Measurements from ENCODE around the gene MGAT5. TPM values are rescaled to one million over a fixed set of nuclear protein-coding genes. Genes with fewer than 3 reads are reported as not detected.
A peak's percentile ranks its signal among the peaks of the same experiment; 100 is the strongest.

MGAT5 gene
- total RNA-seq, 1 experiment from 2014 or later = 23.2 TPM

DNA sequence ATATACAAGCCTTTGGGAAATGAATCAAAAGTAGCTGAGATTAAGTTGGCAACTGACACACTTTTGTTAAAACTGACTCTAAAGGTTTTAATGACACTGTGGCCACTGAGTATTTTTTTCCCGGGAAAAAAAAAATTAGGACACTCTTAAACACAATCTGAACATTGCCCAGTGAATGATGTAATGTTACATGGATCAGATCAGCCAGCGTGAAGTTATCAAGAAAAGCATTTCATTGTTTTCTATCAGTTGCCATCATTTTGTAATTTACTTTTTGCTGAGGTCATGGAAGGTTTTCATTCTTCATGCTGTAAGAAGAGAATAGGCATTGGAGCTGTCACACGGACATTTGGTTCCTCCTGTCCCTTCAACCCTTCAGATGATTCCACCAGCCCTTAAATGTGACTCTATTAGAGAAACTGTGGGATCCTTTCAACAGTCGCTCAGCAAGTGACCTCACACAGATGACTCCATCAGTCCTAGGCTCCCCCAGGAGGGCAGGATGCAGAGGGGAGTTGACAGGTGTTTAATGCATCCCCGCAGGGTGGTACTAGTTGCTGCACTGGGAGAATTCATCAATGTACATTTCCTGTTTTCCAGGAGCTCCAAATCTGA is 164.2 kb downstream of the MGAT5 start:
- DNase-seq (ENCODE audit: low read depth) = no peak

DNA sequence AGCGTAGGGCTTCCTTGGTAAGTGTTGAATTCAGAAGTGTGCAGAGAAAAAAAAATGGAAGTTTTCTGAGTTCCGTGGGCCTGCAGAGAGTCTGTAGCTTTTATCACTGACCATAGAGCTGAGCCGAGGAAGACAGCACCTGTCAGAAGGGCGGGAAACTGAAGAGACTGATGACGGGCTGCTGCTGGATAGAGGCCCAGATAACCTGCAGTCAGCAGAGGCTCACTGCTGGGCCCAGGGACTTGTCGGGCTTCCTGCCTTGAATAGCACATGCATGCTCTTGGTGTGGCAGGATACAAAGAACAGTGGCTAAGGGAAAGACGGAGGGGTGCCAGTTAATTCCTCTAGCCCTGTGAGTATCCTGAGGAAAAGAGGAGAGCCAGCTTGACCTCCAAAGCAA is 166.4 kb downstream of the MGAT5 start:
- no peak for DNase-seq (ENCODE audit: low read depth)

DNA sequence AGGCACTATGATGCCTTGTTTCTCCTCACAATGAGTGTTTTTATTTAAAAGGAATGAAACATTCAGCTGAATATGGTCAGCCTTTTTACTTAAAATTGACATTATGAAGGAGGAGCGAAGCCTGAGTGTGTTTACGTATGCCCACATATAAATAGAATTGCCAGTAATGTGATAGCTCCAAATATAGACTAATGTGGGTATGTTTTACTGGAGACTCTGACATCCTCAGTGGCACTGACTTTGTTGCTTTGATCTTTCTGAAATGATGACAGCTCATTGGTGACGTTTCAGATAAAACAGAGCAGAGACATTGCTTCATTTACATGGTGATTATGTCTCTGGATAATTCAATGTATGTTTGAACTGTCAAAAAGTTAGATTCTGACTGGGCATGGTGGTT is 167.0 kb downstream of the MGAT5 start:
- DNase-seq (ENCODE audit: low read depth) = no peak

DNA sequence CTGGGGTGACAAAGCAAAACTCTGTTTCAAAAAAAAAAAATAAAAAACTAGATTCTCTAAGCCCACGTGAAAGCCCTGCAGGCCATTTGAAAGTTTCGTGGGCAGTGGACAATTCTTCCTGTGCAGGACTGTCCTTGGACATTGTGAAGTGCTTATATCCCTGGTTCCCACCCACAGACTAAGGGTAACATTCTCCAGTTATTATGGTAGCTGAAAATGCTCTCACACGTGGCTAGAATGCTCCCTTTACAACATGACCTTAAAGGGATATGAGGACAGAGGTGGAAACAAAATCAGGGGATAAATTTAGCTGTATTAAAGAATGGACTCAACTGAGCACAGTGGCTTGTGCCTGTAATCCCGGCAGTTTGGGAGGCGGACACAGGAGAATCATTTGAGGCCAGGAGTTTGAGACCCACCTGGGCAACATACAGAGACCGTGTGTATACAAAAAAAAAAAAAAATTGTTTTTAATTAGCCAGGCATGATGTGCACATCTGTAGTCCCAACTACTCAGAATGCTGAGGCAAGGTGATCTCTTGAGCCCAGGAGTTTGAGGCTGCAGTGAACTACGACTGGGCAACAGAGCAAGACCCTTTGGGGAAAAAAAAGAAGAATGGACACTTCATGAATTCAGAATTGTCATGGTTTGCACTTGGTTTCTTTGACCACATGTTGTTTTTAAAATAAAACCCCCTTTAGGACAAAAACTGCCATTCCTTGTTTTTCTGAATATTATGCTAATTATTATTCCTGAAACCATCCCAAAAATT is 167.9 kb downstream of the MGAT5 start:
- no peak for DNase-seq (ENCODE audit: low read depth)

DNA sequence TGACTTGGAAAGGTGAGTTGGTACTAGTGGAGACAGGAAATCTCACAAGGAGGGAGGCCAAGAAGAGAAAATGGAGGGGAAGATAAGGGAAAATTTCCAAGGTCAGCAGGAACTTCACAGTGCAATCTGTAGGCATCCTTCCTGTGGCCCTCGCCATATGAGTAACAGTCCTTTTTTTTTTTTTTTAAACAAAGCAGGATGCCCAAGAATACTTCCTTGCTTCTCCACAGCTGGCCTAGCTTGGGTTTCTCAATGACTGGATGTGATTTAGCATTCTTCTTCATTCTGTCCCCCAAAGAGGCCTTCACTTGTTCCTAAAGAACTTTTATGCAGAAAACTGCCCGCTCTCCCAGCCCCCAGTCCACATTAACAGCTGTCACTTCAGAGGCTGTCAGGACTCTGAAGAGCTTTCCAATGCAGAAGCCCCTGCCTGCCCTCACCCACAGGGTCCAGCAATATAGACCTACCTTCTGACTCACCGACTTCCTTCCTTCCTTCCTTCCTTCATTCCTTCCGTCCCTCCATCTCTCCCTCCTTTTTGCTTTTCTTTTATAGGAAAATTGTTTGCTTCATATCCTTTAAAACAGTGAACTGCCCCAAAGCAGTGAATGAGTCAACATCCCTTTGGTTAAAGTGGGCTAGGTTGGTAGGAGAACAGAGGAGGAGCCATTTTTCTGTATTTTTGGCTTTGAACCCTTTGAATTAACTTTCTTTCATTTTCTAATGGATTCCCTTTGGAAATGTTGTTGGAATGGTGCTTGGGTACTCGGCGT is 172.0 kb downstream of the MGAT5 start:
- no peak for DNase-seq (ENCODE audit: low read depth)

DNA sequence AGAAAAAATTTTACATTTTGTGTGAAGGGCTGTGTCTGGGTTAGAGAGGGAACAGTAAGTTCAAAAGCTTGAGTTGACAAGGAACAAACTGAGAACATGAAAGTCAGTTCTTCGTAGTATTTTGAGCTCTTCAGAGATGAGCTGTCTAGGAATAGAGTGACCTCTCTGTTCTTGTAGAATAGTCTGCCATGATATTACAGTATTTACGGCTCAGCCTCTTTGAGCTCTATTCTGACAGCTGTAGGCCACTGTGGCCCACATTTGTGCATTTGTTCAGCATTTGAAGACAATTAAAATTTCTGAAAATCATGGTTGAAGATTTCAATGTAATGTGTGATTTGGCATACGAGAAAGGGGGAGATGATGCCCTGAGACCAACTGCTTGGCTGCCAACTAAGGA is 172.8 kb downstream of the MGAT5 start:
- DNase-seq (ENCODE audit: low read depth) = no peak

DNA sequence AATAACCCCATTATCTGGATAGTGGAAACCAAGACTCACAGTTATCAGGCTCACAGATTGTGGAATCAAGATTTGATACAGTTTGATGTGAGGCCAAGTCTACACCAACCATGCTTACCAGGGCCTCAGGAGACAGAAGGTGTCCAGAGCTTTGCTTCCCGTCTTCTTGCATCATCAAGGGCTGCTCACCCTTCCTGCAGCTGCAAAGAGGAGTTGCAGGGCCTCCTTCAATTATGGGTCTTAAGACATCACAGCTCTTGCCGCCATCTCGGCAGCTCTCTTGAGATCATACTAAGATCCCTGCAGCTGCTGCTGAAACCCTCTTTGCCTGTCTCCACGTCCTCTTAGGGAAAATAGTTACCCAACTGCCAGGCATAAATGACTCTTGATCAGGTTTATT is 176.0 kb downstream of the MGAT5 start:
- no peak for DNase-seq (ENCODE audit: low read depth)

DNA sequence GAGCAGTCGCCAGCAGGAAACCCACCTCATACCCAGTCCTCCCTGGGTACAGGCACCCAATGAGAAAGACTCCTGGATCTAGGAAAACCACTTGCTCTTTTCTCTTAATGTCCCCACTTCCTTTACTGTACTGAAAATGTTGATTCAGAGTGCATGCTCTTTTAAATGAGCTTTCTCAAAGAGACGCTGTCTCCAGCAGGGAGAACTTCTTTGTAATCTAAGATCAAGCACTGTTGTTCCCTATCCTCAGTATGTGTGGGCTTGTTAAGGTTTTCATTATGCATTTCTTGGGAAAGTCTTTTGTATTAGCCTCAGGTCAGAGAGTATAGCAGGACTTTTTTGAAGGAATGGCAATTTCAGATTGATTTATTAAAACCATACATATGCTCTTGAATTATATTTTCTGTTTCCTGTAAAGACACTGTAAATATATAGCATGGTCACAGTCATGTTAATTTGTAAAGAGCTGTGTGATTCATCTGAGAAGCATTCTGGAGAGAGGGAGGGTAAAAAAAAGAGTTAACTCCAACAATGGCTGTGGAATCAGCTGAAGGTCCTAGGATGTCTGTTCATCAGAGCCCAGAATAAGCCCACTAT is 178.1 kb downstream of the MGAT5 start:
- DNase-seq (ENCODE audit: low read depth) = peak; percentile 16

DNA sequence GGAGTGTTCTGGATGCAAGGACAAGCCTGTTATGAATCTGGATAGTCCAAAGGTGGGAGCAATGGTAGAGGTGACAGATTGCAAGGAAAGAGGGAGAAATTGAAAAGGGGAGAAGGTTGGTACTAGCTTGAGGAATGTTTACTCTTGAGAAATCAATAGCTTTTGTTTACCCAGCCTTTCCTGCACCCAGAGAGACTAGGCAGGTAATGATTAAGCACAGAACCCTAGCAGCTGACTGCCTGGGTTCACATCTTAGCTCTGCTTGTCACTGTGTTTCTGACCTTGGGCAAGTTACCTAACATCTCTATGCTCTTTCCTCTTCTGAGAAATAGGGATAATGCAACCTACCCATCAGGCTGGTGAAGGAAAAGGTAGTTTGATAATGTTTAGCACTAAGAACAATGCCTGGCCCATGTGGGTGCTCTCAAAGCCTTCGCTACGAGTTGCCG is 178.6 kb downstream of the MGAT5 start:
- no peak for DNase-seq (ENCODE audit: low read depth)

DNA sequence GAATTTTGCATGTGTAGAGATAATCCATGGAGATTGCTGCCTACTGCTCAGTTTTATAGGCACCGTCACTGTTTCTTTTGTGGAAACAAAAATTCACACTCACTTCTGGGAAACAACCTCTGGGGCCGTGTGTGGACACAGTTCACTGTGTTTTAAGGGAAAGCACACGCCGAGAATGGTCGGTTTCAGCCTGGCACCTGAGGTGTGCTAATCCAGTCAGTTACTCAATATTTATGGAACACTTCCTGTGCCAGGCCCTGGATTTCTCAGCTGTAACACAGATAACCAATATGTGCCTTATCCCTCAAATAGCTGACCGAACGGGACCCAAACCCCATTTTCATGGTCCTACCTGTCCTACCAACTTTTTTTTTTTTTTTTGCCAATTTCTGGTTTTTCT is 179.6 kb downstream of the MGAT5 start:
- no peak for DNase-seq (ENCODE audit: low read depth)

DNA sequence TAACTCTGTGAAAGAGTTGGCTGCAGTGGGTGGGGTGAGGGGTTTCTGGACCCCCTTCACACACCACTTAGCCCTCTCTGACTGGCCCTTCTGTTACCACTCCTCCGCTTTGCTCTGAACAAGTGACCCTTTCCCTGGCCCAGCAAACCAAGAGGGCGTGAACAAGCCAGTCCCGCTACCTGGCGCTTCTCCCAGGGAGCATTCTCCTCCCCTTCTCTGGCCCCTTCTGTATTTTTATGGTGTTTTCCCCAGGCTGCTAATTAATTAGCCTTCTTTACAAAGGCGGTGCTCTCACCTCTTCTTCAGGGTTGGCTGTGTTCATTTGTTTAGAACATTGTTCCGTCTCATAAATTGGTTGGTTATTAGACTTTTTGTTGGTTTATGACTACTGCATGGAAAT is 180.1 kb downstream of the MGAT5 start:
- DNase-seq (ENCODE audit: low read depth) = no peak

DNA sequence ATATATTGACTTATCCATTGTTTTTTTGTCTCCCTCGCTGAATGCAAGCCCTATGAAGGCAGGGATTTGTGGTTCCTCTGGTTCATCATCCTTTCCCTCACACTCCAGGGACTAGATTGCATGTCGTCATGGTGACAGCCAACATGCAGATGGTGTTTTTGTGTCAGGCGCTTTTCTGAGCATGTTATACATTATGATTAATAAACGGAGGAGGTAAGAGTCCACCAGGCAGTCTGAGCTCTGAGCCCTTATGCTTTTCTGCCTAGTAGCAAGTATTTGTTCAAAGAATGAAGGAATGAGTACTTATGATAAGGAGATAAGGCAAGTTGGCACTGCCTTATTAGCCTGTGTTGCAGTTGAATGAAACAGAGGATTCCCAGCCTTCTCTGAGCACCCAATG is 181.6 kb downstream of the MGAT5 start:
- DNase-seq (ENCODE audit: low read depth) = no peak

DNA sequence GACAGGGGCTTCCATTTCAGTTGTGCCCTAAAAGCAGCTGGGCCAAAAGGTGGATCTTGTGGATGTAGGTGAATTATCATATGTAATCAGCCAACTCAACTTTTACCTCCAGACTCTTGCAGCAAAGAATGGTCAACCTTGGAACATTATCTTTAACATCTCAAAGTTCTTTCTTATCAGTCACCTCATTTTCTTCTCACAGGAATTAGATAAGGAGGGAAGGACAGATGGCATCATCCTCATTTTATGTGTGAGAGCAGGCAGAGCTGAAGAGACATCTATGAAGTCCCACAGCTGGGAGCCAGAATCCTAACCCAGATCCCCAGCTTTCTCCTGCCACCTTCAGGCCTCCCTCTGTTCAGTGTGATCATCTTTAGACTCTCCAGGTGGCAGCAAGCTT is 182.1 kb downstream of the MGAT5 start:
- no peak for DNase-seq (ENCODE audit: low read depth)

DNA sequence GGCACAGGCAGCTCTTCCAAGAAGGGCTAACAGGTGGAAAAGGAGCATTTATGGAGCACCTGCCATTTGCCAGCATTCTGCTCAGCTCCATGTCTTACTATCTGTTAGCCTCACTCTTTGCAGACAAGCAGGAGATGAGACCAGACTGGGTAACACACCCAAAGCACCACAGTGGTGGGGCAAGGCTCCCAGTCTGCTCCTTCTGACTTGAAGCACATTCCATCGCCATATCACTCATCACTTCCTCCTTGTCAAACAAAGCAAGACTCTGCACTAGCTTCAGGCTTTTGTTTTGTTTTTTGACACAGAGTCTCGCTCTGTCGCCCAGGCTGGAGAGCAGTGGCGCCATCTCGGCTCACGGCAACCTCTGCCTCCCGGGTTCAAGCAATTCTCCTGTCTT is 182.8 kb downstream of the MGAT5 start:
- no peak for DNase-seq (ENCODE audit: low read depth)

DNA sequence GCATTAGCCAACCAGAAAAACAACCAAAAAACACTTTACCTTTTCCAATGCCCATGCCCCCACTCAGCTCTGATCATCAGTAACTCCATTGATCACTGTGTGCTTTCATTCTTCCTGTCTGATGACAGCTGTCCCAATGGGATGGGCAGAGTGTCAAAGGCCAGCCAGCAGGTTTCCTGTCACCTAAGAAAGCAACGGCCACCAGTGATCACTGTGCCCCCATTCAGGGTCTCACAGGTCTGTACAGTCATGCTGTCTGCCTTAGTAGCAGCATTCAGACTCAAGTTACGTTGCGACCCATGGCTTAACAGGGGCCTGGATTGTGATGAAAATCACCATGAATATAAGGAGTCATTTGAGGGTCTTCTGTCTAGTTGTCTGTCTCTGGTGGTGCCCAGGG is 184.5 kb downstream of the MGAT5 start:
- DNase-seq (ENCODE audit: low read depth) = no peak

DNA sequence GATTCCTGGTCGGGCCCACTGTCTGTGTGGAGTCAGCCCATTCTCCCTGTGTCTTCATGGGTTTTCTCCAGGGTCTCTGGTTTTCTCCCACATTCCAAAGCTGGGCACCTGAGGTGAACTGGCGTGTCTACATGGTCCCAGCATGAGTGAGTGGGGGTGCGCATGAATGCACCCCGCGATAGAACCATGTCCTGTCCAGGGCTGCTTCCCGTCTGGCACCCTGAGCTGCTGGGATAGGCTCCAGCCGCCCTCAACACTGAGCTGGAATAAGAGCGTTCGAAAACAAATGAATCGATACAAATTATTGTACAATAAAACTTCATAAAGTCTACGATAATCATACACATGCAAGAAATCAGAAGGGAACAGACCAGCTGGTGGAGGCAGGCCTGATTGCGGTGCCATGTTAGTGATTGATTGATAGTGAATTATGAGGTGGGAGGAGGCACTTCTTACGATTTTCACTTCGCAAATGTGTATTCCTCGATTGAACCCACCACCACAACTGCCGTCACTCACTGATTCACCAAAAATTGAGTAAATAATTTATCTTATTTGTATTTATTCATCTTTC is 186.6 kb downstream of the MGAT5 start:
- DNase-seq (ENCODE audit: low read depth) = no peak

DNA sequence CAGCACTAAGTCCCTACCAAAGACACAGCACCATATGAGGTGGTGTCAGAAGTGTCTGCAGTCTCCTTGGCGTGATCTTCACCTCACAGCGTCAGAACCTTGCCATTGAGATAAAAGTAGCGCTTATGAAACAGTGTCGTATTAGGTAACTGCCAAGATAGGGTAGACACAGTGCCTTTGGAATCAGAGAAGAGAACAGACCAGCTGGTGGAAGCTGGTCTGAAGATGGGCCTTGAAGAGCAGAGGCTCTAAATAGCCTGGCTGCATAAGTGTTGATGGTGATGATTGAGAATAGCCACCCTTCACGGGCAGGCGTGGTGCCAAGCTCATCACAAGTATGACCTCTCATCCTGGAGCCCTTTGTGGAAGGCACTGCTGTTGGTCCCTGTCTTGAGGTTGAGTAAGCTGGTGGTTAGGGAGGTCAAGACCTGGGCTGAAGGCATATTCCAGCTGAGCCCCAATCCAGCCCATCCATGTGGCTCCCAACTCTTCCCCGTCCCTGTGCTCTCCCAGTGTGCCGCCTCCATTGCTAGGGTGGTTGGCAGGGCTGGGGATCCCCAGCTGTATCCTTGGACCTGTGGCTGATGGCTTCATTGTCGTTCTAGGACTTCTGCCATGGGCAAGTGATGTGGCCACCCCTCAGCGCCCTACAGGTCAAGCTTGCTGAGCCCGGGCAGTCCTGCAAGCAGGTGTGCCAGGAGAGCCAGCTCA is 187.4 kb downstream of the MGAT5 start:
- DNase-seq (ENCODE audit: low read depth) = no peak

DNA sequence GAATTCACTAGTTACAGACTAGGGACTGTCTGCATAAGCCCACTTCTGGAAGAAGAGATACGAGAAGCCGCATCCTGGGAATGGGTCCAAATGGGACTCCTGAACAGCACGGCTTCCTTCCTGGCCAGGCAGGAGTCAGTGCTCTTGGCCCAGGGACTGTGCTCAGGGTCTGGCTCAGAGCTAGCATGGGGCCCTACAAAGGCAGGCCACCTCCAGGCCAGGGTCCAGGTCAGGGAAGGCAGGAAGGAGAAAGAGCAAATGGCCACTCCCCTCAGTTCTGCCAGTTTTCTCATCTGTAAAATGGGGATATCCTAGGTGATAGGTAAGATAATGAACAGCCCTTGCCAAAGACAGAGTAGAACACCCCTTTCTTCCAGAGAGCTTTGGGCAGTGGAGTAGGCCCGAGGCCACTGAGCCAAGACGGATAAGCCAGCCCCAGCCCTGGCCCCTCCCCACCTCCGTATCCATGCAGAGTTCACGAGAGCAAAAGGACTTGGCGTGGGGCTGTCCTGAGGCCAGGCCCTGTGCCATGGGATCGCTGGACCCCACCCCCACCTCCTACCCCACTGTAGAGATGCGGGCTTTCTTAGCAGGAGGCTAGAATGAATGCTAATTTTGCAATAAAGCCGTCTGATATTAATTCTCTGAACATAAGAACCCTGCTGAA is 190.1 kb downstream of the MGAT5 start:
- DNase-seq (ENCODE audit: low read depth) = no peak

DNA sequence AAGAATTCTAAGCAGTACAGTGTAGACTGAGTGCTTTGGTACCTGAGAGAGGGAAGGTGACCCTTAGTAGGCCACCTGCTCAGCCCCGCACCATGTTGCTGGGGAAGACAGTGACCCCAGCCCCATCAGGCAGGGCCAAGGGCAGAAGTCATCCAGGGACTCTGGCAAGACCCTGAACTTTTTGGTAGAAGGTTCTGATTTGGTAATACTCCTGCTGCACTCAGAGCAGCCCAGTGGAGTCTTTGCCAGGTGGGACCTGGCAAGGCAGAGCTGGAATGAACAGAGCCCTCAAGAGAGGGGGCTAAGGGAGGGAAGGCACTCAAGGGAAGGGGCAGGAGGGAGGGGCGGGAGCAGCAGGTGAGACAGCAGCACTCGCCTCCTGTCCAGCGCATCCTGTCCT is 191.2 kb downstream of the MGAT5 start:
- no peak for DNase-seq (ENCODE audit: low read depth)

DNA sequence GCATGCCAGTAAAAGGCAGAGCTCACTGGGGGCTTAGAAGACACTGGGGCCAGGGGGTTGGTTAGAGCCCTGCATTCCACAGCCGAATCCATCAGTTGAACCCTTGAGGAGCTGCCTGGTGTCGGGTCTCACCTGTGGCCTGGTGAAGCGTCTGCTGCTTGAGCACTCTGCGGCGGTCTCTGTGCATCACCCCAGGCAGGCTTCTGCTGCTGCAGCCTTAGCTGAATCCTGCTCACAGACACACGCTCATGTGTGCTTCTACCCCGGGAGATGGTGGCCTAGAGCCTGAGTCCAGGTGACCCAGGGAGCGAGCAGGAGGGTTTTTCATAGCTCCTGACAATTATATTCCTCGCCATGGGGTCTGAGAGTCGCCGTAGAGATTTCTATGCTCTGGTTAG is 192.1 kb downstream of the MGAT5 start:
- no peak for DNase-seq (ENCODE audit: low read depth)

Measured in Daoy (cell line).